Endothelial cell of umbilical vein (primary cell): ENCODE measurements around the gene FGFR3.

ENCODE experiments used
- CTCF ChIP-seq, 2 donors: IDR thresholded peaks; 1 replicate in 1 of 2; 2 replicates in 1 of 2; pipeline ENCODE4 v1.5.1; 2011; ENCODE audit warnings: low read length in 2 of 2, mild to moderate bottlenecking in 2 of 2, moderate library complexity in 2 of 2, control low read depth in 1 of 2, inconsistent platforms in 1 of 2, low read depth in 1 of 2; ENCODE audit not compliant: insufficient read depth in 1 of 2; ENCODE audit errors: extremely low read depth in 1 of 2
- JUN ChIP-seq: IDR thresholded peaks from 2 replicates; pipeline ENCODE4 v1.6.1; 2011; ENCODE audit warnings: borderline replicate concordance, low read depth; ENCODE audit not compliant: insufficient read length, insufficient read depth

DNA sequence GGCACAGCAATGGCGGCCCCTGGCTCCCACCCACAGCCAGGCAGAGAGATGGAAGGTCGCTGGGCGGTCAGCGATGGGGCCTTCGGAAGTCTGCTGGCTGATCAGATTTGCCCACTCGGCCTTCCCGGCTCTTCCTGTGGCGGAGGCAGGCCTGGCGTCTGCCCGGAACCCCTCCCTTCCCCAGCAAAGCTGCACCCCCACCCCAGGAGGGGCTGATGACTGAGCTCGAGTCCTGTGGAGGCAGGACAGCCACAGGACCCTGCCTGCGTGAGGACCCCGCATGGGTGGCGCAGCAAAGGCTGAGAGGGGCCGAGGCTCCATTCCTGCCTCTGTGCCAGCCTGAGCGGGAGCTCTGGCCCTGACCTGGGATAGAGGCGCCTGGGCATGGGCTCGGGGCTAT, 37.0 kb upstream of the FGFR3 start:
- TF ChIP-seq CTCF (IDR thresholded peaks at IDR 0.05; ENCODE audit: extremely low read depth in 1 of 2, insufficient read depth in 1 of 2, low read depth in 1 of 2, low read length in 2 of 2) (no peak), JUN (no peak)
